ENCODE data around the gene SF3A1.

The SF3A1 gene

DNA sequence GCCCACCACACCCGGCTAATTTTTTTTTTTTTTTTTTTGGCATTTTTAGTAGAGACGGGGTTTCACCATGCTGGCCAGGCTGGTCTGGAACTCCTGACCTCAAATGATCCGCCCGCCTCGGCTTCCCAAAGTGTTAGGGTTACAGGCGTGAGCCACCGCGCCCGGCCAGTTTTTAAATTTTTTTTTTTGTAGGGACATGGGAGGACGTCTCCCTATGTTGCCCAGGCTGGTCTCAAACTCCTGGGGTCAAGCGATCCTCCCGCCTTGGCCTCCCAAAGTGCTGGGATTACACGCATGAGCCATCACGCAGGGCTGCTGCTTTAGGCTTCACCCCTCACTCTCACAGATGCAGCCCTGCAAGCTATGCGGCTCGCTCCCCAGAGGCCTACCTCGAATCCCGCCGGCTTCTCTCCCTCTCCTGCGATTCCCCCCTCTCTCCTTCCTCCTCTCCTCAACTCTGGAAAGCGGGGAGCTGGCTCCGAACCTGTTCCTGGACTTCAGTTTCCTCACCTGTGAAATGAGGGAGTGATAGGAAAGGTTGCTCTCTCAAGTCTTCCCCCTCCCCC is 1.0 kb upstream of the SF3A1 start:
- H3K27ac ChIP-seq, result no peak overlapping the region
- TF ChIP-seq, protein P1, sequence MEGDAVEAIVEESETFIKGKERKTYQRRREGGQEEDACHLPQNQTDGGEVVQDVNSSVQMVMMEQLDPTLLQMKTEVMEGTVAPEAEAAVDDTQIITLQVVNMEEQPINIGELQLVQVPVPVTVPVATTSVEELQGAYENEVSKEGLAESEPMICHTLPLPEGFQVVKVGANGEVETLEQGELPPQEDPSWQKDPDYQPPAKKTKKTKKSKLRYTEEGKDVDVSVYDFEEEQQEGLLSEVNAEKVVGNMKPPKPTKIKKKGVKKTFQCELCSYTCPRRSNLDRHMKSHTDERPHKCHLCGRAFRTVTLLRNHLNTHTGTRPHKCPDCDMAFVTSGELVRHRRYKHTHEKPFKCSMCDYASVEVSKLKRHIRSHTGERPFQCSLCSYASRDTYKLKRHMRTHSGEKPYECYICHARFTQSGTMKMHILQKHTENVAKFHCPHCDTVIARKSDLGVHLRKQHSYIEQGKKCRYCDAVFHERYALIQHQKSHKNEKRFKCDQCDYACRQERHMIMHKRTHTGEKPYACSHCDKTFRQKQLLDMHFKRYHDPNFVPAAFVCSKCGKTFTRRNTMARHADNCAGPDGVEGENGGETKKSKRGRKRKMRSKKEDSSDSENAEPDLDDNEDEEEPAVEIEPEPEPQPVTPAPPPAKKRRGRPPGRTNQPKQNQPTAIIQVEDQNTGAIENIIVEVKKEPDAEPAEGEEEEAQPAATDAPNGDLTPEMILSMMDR (IDR thresholded peaks at IDR 0.05), result no peak
- TF ChIP-seq ZFX (IDR thresholded peaks at IDR 0.05; ENCODE audit: borderline replicate concordance), result no peak

DNA sequence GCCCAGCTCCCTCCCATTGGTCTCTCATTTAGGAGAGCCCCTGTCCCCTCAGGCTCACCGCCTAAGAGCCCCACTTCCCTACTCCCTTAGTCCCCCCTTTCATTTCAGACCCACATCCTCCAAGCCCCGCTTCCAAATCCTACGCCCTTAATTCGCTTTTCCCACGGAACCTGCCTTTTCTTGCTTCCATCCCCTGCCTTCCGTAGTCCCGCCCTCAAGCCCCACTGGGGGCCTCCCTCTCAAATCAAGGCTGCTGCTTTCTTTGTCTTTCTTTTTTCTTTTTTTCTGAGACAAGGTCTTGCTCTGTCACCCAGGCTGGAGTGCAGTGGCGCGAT is 509 bp upstream of the SF3A1 start:
- no peak for TF ChIP-seq ZFX (IDR thresholded peaks at IDR 0.05; ENCODE audit: borderline replicate concordance)
- TF ChIP-seq, protein P1 (IDR thresholded peaks at IDR 0.05), result no peak
- peak overlapping the region; percentile 83 for H3K27ac ChIP-seq

DNA sequence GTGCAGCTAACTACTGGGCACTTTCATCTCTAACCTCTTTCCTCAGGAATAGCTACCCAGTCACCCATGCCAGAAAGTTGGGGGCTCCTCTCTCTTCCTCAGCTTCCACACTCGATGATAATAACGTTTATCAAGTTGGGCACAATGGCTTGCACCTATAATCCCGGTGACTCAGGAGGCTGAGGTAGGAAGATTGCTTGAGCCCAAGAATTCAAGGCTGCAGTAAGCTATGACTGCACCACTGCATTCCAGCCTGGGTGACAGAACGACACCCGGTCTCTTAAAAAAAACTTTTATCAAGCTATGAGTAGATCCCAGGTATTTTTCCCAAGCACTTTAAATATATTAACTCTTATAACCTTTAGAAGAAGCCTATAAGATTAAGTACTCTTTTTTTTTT is 2.0 kb downstream of the SF3A1 start:
- TF ChIP-seq, protein P1 (IDR thresholded peaks at IDR 0.05), result no peak
- TF ChIP-seq ZFX (IDR thresholded peaks at IDR 0.05; ENCODE audit: borderline replicate concordance), result no peak
- no peak overlapping the region for H3K27ac ChIP-seq

DNA sequence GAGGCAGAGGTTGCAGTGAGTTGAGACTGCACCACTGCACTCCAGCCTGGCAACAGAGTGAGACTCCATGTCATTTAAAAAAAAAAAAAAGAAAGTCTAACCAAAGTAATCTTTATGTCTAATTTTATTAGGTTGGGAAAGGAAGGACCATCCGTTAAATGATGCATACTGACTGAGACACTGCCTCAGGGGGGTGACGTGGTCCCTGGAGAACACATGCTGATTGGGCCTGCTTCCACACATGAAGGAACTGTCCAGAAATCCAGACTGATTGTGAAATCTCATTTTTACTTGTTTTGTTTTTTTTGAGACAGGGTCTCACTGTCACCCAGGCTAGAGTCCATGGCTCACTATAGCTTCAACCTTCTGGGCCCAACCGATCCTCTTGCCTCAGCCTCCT is 5.5 kb downstream of the SF3A1 start:
- no peak for TF ChIP-seq ZFX (IDR thresholded peaks at IDR 0.05; ENCODE audit: borderline replicate concordance)
- TF ChIP-seq, protein P1 (IDR thresholded peaks at IDR 0.05), result no peak
- H3K27ac ChIP-seq, result no peak overlapping the region

DNA sequence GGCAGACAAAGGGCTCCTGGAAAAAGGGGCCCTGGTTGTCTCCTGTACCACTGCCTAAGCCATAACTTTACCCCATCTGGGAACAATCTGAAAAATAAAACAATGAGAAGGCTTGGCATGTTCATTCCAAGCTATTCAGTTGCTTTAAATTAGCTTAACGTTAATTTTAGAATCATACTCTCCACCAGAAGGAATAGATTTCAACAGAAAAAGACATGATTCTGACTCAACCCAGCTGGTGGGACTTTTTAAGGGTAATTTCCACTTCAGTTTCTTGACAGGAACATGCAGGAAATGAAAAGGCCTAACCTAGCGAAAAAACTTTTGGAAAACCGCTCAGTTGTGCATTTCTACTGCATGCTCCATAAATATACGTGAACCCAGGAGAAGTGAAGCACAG is 7.9 kb downstream of the SF3A1 start:
- TF ChIP-seq ZFX (IDR thresholded peaks at IDR 0.05; ENCODE audit: borderline replicate concordance), result no peak
- TF ChIP-seq, protein P1 (IDR thresholded peaks at IDR 0.05), result no peak
- H3K27ac ChIP-seq, result no peak overlapping the region

DNA sequence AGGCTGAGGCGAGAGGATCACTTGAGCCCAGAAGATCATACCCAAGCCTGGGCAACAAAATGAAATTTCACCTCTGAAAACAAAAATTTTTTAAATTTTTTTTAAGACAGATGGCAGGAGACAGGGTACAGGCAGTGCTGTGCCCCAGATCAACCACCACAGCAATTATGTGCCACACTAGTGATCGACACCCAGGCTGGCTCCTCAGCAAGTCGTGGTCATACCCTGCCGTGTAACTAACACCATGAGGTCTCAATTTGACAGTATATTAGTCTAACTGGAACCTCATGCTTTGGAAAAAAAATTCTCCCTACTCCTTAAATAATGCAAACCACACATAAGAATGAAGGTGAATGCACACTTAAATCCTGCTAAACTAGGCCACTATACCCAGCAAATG is 8.3 kb downstream of the SF3A1 start:
- TF ChIP-seq ZFX (IDR thresholded peaks at IDR 0.05; ENCODE audit: borderline replicate concordance), result no peak
- TF ChIP-seq, protein P1 (IDR thresholded peaks at IDR 0.05), result no peak
- no peak overlapping the region for H3K27ac ChIP-seq

DNA sequence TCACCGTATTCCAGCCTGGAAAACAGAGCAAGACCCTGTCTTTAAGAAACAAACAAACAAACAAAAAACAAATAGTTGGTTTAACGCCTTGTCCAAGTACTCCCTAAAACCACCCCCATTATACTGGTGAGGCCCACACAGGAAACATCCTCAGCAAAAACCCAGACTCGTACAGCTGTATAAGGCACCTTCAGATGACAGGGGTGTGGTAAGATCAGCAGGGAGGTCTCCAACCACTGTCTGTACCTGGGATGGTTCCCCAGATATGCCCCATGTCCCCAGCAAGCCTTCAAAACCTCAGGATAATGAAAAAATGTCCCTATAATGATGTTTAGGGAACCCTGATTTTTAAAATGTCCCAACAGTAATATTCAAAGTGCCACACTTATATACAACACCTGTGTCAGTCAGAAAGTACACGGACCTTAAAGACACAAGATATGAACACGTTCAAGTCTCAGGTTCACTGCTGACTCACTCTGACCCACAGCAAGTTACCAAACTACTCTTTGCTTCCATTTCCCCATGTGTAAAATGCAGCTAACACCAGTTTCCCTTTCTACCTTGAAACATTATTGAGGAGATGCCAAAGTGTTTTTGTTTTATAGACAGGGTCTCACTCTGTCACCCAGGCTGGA is 9.3 kb downstream of the SF3A1 start:
- TF ChIP-seq ZFX (IDR thresholded peaks at IDR 0.05; ENCODE audit: borderline replicate concordance), result no peak
- TF ChIP-seq, protein P1 (IDR thresholded peaks at IDR 0.05), result no peak
- no peak overlapping the region for H3K27ac ChIP-seq

All from 22Rv1 (cell line).